Ishikawa (cell line): ENCODE results near the gene NFIB.

Experiments
- CEBPB ChIP-seq: IDR thresholded peaks from 2 replicates; pipeline ENCODE4 v1.6.1; 2012
- CREB1 ChIP-seq: IDR thresholded peaks from 2 replicates; pipeline ENCODE4 v1.6.1; 2012; ENCODE audit warnings: low read depth
- EGR1 ChIP-seq: IDR thresholded peaks from 2 replicates; pipeline ENCODE4 v1.6.1; 2012
- EP300 ChIP-seq: IDR thresholded peaks from 2 replicates; pipeline ENCODE4 v1.6.1; 2012; ENCODE audit warnings: borderline replicate concordance
- FOXM1 ChIP-seq: IDR thresholded peaks from 2 replicates; pipeline ENCODE4 v1.6.1; 2012; ENCODE audit warnings: low read depth, borderline replicate concordance
- MAX ChIP-seq: IDR thresholded peaks from 2 replicates; pipeline ENCODE4 v1.6.1; 2012
- NFIC ChIP-seq: IDR thresholded peaks from 2 replicates; pipeline ENCODE4 v1.6.1; 2012
- RAD21 ChIP-seq: IDR thresholded peaks from 2 replicates; pipeline ENCODE4 v1.6.1; 2012; ENCODE audit warnings: low read depth
- REST ChIP-seq: IDR thresholded peaks from 2 replicates; pipeline ENCODE4 v1.6.1; 2012; ENCODE audit warnings: low read depth, mild to moderate bottlenecking
- TAF1 ChIP-seq: IDR thresholded peaks from 2 replicates; pipeline ENCODE4 v1.6.1; 2012; ENCODE audit warnings: low read depth, mild to moderate bottlenecking
- TCF12 ChIP-seq: IDR thresholded peaks from 2 replicates; pipeline ENCODE4 v1.6.1; 2012; ENCODE audit warnings: low read depth
- TEAD4 ChIP-seq: IDR thresholded peaks from 2 replicates; pipeline ENCODE4 v1.6.1; 2012
- YY1 ChIP-seq: IDR thresholded peaks from 2 replicates; pipeline ENCODE4 v1.6.1; 2012; ENCODE audit warnings: low read depth
- ZBTB7A ChIP-seq: IDR thresholded peaks from 2 replicates; pipeline ENCODE4 v1.6.1; 2012; ENCODE audit warnings: low read depth
- TF ChIP-seq, protein P1 (sequence below): IDR thresholded peaks from 2 replicates; pipeline ENCODE4 v1.6.1; 2012

The NFIB gene

DNA sequence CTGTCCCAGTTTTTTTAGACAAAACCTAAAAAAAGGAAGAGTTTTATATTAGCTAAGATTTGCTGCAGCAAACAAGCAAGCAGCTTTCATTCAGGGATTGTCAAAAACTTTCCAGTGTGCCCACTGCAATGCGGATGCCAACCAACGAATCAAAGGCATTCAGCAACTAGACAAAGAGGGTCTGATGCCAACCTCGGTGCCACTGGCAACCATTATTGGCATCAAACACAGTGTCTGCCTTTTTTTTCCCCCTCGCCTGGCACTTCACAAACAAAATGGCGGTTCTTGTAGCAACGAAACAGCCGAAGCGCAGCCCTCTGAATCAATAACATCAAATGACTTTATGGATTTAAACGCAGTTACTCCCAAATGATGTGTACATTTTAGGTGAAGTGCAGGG is 10.4 kb downstream of the NFIB start:
- TF ChIP-seq MAX: no peak
- no peak for TF ChIP-seq TCF12
- no peak for TF ChIP-seq ZBTB7A
- TF ChIP-seq TEAD4: no peak
- TF ChIP-seq REST: no peak
- TF ChIP-seq, protein P1, sequence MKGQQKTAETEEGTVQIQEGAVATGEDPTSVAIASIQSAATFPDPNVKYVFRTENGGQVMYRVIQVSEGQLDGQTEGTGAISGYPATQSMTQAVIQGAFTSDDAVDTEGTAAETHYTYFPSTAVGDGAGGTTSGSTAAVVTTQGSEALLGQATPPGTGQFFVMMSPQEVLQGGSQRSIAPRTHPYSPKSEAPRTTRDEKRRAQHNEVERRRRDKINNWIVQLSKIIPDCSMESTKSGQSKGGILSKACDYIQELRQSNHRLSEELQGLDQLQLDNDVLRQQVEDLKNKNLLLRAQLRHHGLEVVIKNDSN: no peak
- TF ChIP-seq FOXM1: no peak
- TF ChIP-seq RAD21: no peak
- TF ChIP-seq EGR1: no peak
- TF ChIP-seq CREB1: no peak
- no peak for TF ChIP-seq EP300

DNA sequence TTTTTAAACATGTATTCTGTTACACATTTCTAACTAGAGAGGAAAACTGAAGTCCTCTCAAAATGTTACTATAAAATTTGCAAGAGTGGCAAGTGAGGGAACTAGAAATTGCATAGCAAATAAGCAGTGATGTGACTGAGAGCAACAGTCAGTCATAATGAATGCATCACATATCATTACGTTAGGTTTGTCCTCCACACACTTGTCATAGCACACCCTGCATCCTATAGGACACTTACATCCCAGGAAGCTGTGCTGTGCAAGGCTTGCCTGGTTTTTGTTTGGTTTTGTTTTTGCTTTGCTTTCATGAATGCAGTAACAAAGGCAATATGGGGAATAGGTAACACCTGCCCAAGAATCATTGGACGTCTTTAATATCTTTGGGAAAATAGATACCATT is 10.8 kb downstream of the NFIB start:
- TF ChIP-seq CREB1: no peak
- TF ChIP-seq RAD21: no peak
- no peak for TF ChIP-seq REST
- no peak for TF ChIP-seq EP300
- TF ChIP-seq CEBPB: no peak
- TF ChIP-seq MAX: no peak
- no peak for TF ChIP-seq FOXM1
- TF ChIP-seq ZBTB7A: no peak
- TF ChIP-seq TAF1: no peak
- TF ChIP-seq TEAD4: no peak
- TF ChIP-seq EGR1: no peak
- no peak for TF ChIP-seq TCF12
- no peak for TF ChIP-seq YY1
- TF ChIP-seq, protein P1: no peak
- no peak for TF ChIP-seq NFIC

DNA sequence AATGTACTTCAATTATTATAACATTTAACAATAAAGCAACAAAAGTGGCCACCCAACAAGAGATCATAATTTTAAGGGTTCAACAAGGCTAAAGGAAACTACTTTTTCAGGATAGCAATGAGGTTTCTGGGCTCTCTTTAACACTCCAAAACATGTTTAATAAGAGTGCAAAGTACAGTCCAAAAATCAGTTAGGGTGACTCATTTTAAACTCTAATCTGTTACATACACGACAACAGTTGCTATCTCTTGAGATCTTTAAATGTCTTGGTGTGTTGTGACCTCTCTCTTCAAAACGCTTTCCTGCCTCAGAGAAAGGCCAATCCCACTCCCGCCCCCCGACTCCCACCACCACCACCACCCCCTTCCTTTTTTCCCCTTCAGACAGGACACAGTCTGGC is 11.5 kb downstream of the NFIB start:
- TF ChIP-seq CREB1 (no peak), RAD21 (no peak), YY1 (no peak), TCF12 (no peak), CEBPB (no peak), REST (no peak), EP300 (no peak), NFIC (no peak), MAX (no peak), TAF1 (no peak), EGR1 (no peak), ZBTB7A (no peak)
- TF ChIP-seq, protein P1: no peak

DNA sequence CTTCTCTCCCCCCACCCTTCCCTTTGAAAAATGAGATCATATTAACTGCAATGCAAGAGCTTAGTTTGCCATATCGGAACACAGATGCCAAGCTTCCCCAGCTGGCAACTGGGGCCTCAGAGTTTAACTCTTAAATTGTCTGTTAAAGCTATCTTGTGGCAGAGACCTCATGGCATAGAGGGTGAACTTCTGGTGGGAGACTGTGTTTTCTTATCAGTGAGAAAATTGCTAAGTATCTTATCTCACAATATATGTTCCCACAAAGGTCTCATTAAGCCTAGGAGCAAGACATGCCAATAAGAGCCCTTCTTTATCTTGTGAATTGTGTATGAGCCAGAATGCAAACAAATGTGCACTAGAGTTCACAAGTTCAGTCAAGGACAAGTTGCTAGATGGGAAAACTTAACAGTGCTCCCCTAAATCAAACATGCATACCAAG is 12.3 kb downstream of the NFIB start:
- TF ChIP-seq REST (no peak), YY1 (no peak), FOXM1 (no peak), EP300 (no peak), TEAD4 (no peak)
